Spleen (tissue), 11 donors: Measurements from ENCODE around the gene MYB. TPM values are rescaled to one million over a fixed set of nuclear protein-coding genes. Genes with fewer than 3 reads are reported as not detected.
A peak's percentile ranks its signal among the peaks of the same experiment; 100 is the strongest.

ENCODE experiments used
- DNase-seq: peaks from one replicate; pipeline ENCODE4 v3.0.0-alpha.2; 2020
- H3K27ac ChIP-seq, 8 donors: fragments of 200-600 bp; sonication (generic) in 7 of 8; 1 replicate in 4 of 8; 2 replicates in 4 of 8; pipeline versions ENCODE4 v1.5.0 to v1.8.0; 2016 to 2021; ENCODE audit warnings: inconsistent platforms in 4 of 8, mild to moderate bottlenecking in 4 of 8, moderate library complexity in 1 of 8
- H3K27me3 ChIP-seq, 7 donors: fragments of 200-600 bp; sonication (generic) in 6 of 7; replicated peaks in 1 of 7; 1 replicate in 4 of 7; 2 replicates in 3 of 7; pipeline versions ENCODE4 v1.5.0 to v1.8.0; 2016 to 2021; ENCODE audit warnings: inconsistent platforms in 3 of 7, mild to moderate bottlenecking in 1 of 7
- H3K36me3 ChIP-seq, 6 donors: fragments of 200-600 bp; sonication (generic) in 5 of 6; 1 replicate in 4 of 6; 2 replicates in 2 of 6; pipeline versions ENCODE4 v1.5.0 to v1.8.0; 2016 to 2021; ENCODE audit warnings: inconsistent platforms in 2 of 6
- H3K4me1 ChIP-seq, 6 donors: fragments of 200-600 bp; sonication (generic) in 5 of 6; 1 replicate in 3 of 6; 2 replicates in 3 of 6; pipeline versions ENCODE4 v1.5.0 to v1.8.0; 2016 to 2021; ENCODE audit warnings: inconsistent platforms in 3 of 6
- H3K4me3 ChIP-seq, 8 donors: fragments of 200-600 bp; sonication (generic) in 7 of 8; 1 replicate in 4 of 8; 2 replicates in 4 of 8; pipeline versions ENCODE4 v1.5.0 to v1.8.0; 2016 to 2021; ENCODE audit warnings: inconsistent platforms in 4 of 8, mild to moderate bottlenecking in 4 of 8, moderate library complexity in 2 of 8
- H3K9me3 ChIP-seq, 8 donors: fragments of 200-600 bp; sonication (generic) in 7 of 8; 1 replicate in 4 of 8; 2 replicates in 4 of 8; pipeline versions ENCODE4 v1.5.0 to v1.8.0; 2016 to 2021; ENCODE audit warnings: inconsistent platforms in 4 of 8
- CTCF ChIP-seq, 11 experiments: fragments of 200-600 bp in 7 of 11; fragments of 450-650 bp in 4 of 11; sonication (generic) in 4 of 11; IDR thresholded peaks in 8 of 11; conservative IDR thresholded peaks in 3 of 11; 1 replicate in 7 of 11; 2 replicates in 4 of 11; pipeline versions ENCODE4 v1.4.0 to v1.8.0; 2016 to 2021; ENCODE audit warnings: antibody characterized with exemption in 11 of 11, inconsistent platforms in 4 of 11, mild to moderate bottlenecking in 1 of 11
- POLR2A ChIP-seq, 3 donors: fragments of 450-650 bp; IDR thresholded peaks; one replicate each; pipeline ENCODE4 v1.5.1; 2017; ENCODE audit warnings: antibody characterized with exemption in 3 of 3, mild to moderate bottlenecking in 1 of 3
- POLR2AphosphoS5 ChIP-seq, 3 donors: sonication (generic); formaldehyde crosslinking; IDR thresholded peaks; one replicate each; pipeline ENCODE4 v1.5.1; 2017; ENCODE audit warnings: antibody characterized with exemption in 3 of 3
- WGBS, 5 donors: extraction: QIAGEN DNeasy Blood & Tissue Kit in 3 of 5; methylation state at CpG; one replicate each; pipeline versions ENCODE4 v1.1.5 to v1.1.7; 2013 to 2018; 5-methylcytosine and 5-hydroxymethylcytosine counted together
- intact Hi-C: fragments of 100-400 bp; cut with DNase I; formaldehyde crosslinking; loops from one replicate; pipeline ENCODE4 v1.15.0; 2023; ENCODE audit warnings: low total_unique reads
- polyA plus RNA-seq, 3 donors: library from polyadenylated mRNA; stranded (reverse); fragments of 200-250 nt; gene quantifications; one replicate each; pipeline ENCODE4 v1.2.1, GENCODE V29; 2013
- total RNA-seq, 7 donors: library from RNA; depleted of rRNA in 3 of 7; stranded (reverse); fragments of >200 nt in 3 of 7; fragmentation: NEBNext Ultra II Directional in 4 of 7; extraction: Animal tissue kit (Norgen Biotek cat#: 25700) in 4 of 7; gene quantifications; one replicate each; pipeline versions ENCODE4 v1.1.0 to v1.2.1, GENCODE V29; 2016 to 2021
- donor health status: healthy with polysubstance abuse.
- donor health status: DM: no; HTN: no; CAD: no; lungs with moderate emphysema.
- donor health status: DM: no; HTN: no; CAD: no.
- donor health status: Bipolar disorder and iron deficiency.
- donor health status: healthy.
- donor health status: DM: no; HTN: no; CAD: no.
- donor health status: DM: yes; HTN: yes; CAD: no.

Gene MYB
- total and polyA plus RNA-seq, 10 donors, result 0.45 to 6.6 (median 1.9) TPM

GRCh38 chr6:135210632-135211305 is 29.7 kb downstream of the MYB start:
- intact Hi-C loops, result no loop called here
- 68 to 85% (median 82%) methylated on average over 12 of the region's 12 CpGs for WGBS, 5 donors

GRCh38 chr6:135211306-135211702 is 30.2 kb downstream of the MYB start:
- WGBS, 5 donors, result 60 to 88% (median 65%) methylated on average over 2 of the region's 2 CpGs

More at GRCh38 chr6:135210632-135211305, 29.7 kb downstream of the MYB start:
- H3K36me3 ChIP-seq, result no peaks in the 10 kb centered on the region
- H3K4me1 ChIP-seq, result peaks cover 0 to 16% (median 7%) of the 10 kb centered on the region in 6 donors
- no peak overlapping the region for H3K4me3 ChIP-seq
- DNase-seq, result no peak
- TF ChIP-seq POLR2A (IDR thresholded peaks at IDR 0.05), result no peak
- no peak for TF ChIP-seq CTCF (IDR thresholded peaks at IDR 0.05 in 8 of 11, conservative IDR thresholded peaks at IDR 0.05 in 3 of 11)
- TF ChIP-seq POLR2AphosphoS5 (IDR thresholded peaks at IDR 0.05), result no peak
- H3K27me3 ChIP-seq, result no peaks in the 10 kb centered on the region
- peak overlapping the region in 1 of 8 donors; percentile 55 for H3K27ac ChIP-seq
- no peaks in the 10 kb centered on the region for H3K9me3 ChIP-seq

GRCh38 chr6:135212020-135212806 is 31.1 kb downstream of the MYB start:
- no peak for TF ChIP-seq POLR2AphosphoS5 (IDR thresholded peaks at IDR 0.05)
- TF ChIP-seq POLR2A (IDR thresholded peaks at IDR 0.05), result no peak
- WGBS, 5 donors, result 20 to 33% (median 26%) methylated on average over 3 of the region's 3 CpGs
- intact Hi-C loops, result no loop called here

More at GRCh38 chr6:135211306-135211702, 30.2 kb downstream of the MYB start:
- no peak for DNase-seq
- no peak overlapping the region for H3K4me3 ChIP-seq
- H3K27ac ChIP-seq, result no peak overlapping the region
- H3K4me1 ChIP-seq, result peaks cover 0 to 16% (median 7%) of the 10 kb centered on the region in 6 donors
- H3K36me3 ChIP-seq, result no peaks in the 10 kb centered on the region
- intact Hi-C loops, result no loop called here
- TF ChIP-seq CTCF (IDR thresholded peaks at IDR 0.05 in 8 of 11, conservative IDR thresholded peaks at IDR 0.05 in 3 of 11) (no peak), POLR2AphosphoS5 (IDR thresholded peaks at IDR 0.05) (no peak)
- H3K27me3 ChIP-seq, result no peaks in the 10 kb centered on the region
- no peaks in the 10 kb centered on the region for H3K9me3 ChIP-seq

GRCh38 chr6:135212935-135213334 is 31.8 kb downstream of the MYB start:
- WGBS, 5 donors, result 52 to 70% (median 65%) methylated on average over 5 of the region's 5 CpGs
- no peak for DNase-seq

More at GRCh38 chr6:135212020-135212806, 31.1 kb downstream of the MYB start:
- Histone ChIP-seq H3K36me3 (no peaks in the 10 kb centered on the region), H3K27me3 (no peaks in the 10 kb centered on the region), H3K4me1 (peaks cover 0 to 16% (median 7%) of the 10 kb centered on the region in 6 donors), H3K9me3 (no peaks in the 10 kb centered on the region), H3K4me3 (no peak overlapping the region), H3K27ac (no peak overlapping the region)
- DNase-seq, result no peak

More at GRCh38 chr6:135212935-135213334, 31.8 kb downstream of the MYB start:
- Histone ChIP-seq H3K4me3 (no peak overlapping the region), H3K4me1 (peaks cover 0 to 16% (median 7%) of the 10 kb centered on the region in 6 donors), H3K27me3 (no peaks in the 10 kb centered on the region), H3K36me3 (peaks cover 0 to 4% (median 0%) of the 10 kb centered on the region in 6 donors), H3K27ac (no peak overlapping the region), H3K9me3 (no peaks in the 10 kb centered on the region)
- no peak for TF ChIP-seq POLR2AphosphoS5 (IDR thresholded peaks at IDR 0.05)
- no peak for TF ChIP-seq CTCF (IDR thresholded peaks at IDR 0.05 in 8 of 11, conservative IDR thresholded peaks at IDR 0.05 in 3 of 11)
- TF ChIP-seq POLR2A (IDR thresholded peaks at IDR 0.05), result no peak
- intact Hi-C loops, result no loop called here
